ENCODE data around the gene TRMT11.

TRMT11 gene

GRCh38 chr6:126033696-126034095 is 47.4 kb downstream of the TRMT11 start:
- H3K27ac Mint-ChIP-seq, result no peak overlapping the region
- H3K4me1 Mint-ChIP-seq, result no peaks in the 10 kb centered on the region
- no peak overlapping the region for H3K4me3 Mint-ChIP-seq
- H3K27me3 Mint-ChIP-seq, result no peaks in the 10 kb centered on the region
- H3K36me3 Mint-ChIP-seq, result peaks cover 38% of the 10 kb centered on the region
- ATAC-seq (ENCODE audit: low read depth) (no peak), DNase-seq (ENCODE audit: low spot score in 2 of 2) (no peak)
- H3K9me3 Mint-ChIP-seq, result no peaks in the 10 kb centered on the region

- Mint-ChIP-seq H3K9me3 (no peaks in the 10 kb centered on the region), H3K36me3 (peaks cover 37% of the 10 kb centered on the region), H3K4me3 (no peak overlapping the region), H3K27ac (no peak overlapping the region), H3K4me1 (no peaks in the 10 kb centered on the region), H3K27me3 (no peaks in the 10 kb centered on the region)
- DNase-seq (ENCODE audit: low spot score in 2 of 2), result no peak
- ATAC-seq (ENCODE audit: low read depth), result no peak
These were observed 48.3 kb downstream of the TRMT11 start for GRCh38 chr6:126034656-126035055.

- Mint-ChIP-seq H3K9me3 (no peaks in the 10 kb centered on the region), H3K4me1 (no peaks in the 10 kb centered on the region), H3K36me3 (peaks cover 35% of the 10 kb centered on the region), H3K27me3 (no peaks in the 10 kb centered on the region), H3K27ac (no peak overlapping the region), H3K4me3 (no peak overlapping the region)
- ATAC-seq (ENCODE audit: low read depth) (no peak), DNase-seq (ENCODE audit: low spot score in 2 of 2) (no peak)
These were observed 49.4 kb downstream of the TRMT11 start for GRCh38 chr6:126035764-126036163.

DNA sequence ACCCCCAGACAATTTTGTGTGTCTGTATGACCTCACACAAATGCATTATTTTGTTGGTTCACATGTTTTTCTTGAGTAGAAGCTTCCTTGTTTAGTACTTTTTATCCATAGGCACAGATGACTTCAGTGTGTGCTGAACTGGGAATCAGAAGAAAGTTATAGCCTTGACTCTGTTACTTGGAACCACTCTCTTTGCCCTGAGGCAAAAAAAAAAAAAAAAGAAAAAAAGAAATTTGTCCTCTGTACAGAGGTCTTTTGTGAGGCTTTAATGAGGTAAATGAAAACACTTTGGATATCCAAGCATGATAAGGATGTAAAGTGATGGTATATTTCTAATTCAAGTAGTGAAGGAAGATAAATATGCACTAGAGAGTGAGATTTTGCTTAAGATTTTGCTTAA is 51.9 kb downstream of the TRMT11 start:
- no peak for ATAC-seq (ENCODE audit: low read depth)
- Mint-ChIP-seq H3K27ac (no peak overlapping the region), H3K4me1 (no peaks in the 10 kb centered on the region), H3K9me3 (no peaks in the 10 kb centered on the region), H3K4me3 (no peak overlapping the region), H3K36me3 (peaks cover 37% of the 10 kb centered on the region), H3K27me3 (no peaks in the 10 kb centered on the region)
- DNase-seq (ENCODE audit: low spot score in 2 of 2), result no peak

- no peak for DNase-seq (ENCODE audit: low spot score in 2 of 2)
- Mint-ChIP-seq H3K36me3 (peaks cover 38% of the 10 kb centered on the region), H3K27me3 (no peaks in the 10 kb centered on the region), H3K9me3 (no peaks in the 10 kb centered on the region), H3K27ac (no peak overlapping the region), H3K4me1 (no peaks in the 10 kb centered on the region), H3K4me3 (no peak overlapping the region)
- no peak for ATAC-seq (ENCODE audit: low read depth)
These were observed 52.9 kb downstream of the TRMT11 start for GRCh38 chr6:126039284-126039683.

DNA sequence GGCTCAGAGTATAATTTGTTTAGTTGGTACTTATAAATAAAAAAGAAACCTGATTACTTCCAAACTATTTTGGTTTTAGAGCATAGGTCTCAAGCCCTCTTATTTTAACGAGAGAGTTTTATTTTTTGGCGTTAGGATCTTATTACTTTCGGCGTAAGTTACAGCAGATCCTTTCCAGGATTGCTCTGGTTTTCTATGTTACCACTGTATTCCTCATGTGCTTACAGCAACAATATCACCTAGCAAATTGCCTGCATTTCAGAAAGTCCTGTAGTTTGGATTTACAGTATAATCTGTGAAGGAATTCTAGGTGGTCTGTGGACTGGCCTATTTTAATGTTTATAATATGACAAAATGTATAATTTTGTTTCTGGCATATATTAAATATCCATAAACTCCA is 54.1 kb downstream of the TRMT11 start:
- no peaks in the 10 kb centered on the region for H3K4me1 Mint-ChIP-seq
- ATAC-seq (ENCODE audit: low read depth) (no peak), DNase-seq (ENCODE audit: low spot score in 2 of 2) (no peak)
- peaks cover 39% of the 10 kb centered on the region for H3K36me3 Mint-ChIP-seq
- H3K4me3 Mint-ChIP-seq, result no peak overlapping the region
- no peak overlapping the region for H3K27ac Mint-ChIP-seq
- no peaks in the 10 kb centered on the region for H3K9me3 Mint-ChIP-seq
- no peaks in the 10 kb centered on the region for H3K27me3 Mint-ChIP-seq

DNA sequence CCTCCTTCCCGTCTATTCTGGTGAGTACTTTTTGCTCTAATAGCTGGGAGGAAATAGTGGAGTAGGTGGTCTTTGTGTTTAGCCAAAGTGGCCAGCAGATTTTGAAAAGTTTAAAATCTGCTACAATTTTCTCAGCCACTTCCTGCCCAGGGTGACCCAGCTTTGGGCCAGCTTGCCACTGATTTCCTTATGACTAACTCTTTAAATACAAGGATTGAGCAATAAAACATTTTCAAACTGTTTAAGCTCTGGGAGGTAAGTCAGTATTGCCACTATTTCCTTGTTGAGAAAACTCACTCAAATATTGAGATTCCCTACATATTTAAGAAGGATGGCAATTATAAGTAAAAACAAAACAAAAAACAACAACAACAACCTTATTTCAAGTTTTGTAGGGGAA is 54.5 kb downstream of the TRMT11 start:
- H3K4me3 Mint-ChIP-seq, result no peak overlapping the region
- no peak overlapping the region for H3K27ac Mint-ChIP-seq
- peaks cover 37% of the 10 kb centered on the region for H3K36me3 Mint-ChIP-seq
- DNase-seq (ENCODE audit: low spot score in 2 of 2) (no peak), ATAC-seq (ENCODE audit: low read depth) (no peak)
- H3K4me1 Mint-ChIP-seq, result no peaks in the 10 kb centered on the region
- no peaks in the 10 kb centered on the region for H3K9me3 Mint-ChIP-seq
- H3K27me3 Mint-ChIP-seq, result no peaks in the 10 kb centered on the region

GRCh38 chr6:126041516-126041915 is 55.2 kb downstream of the TRMT11 start:
- Mint-ChIP-seq H3K9me3 (no peaks in the 10 kb centered on the region), H3K36me3 (peaks cover 32% of the 10 kb centered on the region), H3K4me3 (no peak overlapping the region), H3K4me1 (no peaks in the 10 kb centered on the region), H3K27ac (no peak overlapping the region), H3K27me3 (no peaks in the 10 kb centered on the region)
- DNase-seq (ENCODE audit: low spot score in 2 of 2) (no peak), ATAC-seq (ENCODE audit: low read depth) (no peak)

DNA sequence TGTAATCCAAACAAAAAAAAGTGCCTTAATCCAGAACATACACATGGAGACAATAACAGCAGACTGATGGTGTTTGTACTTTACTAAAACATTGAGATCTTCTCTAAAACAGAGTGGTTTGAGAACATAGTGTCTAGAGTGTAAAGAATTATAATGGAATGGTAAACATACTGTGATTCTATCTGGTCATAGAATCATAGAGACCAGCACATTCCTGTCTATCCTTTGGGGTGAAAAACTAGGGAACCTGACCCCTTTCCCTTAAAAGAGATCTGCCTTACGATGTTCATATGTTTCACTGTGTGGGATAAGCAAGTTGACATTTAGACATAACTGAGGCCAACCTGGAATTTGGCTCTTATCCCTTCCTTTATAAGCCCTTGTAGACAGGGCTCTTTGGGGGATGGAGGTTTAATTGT is 55.7 kb downstream of the TRMT11 start:
- Mint-ChIP-seq H3K27me3 (no peaks in the 10 kb centered on the region), H3K4me3 (no peak overlapping the region), H3K4me1 (no peaks in the 10 kb centered on the region), H3K36me3 (peaks cover 35% of the 10 kb centered on the region), H3K27ac (no peak overlapping the region), H3K9me3 (no peaks in the 10 kb centered on the region)
- no peak for DNase-seq (ENCODE audit: low spot score in 2 of 2)
- no peak for ATAC-seq (ENCODE audit: low read depth)

- Mint-ChIP-seq H3K9me3 (no peaks in the 10 kb centered on the region), H3K27me3 (no peaks in the 10 kb centered on the region), H3K36me3 (peaks cover 36% of the 10 kb centered on the region), H3K4me1 (no peaks in the 10 kb centered on the region), H3K4me3 (no peak overlapping the region), H3K27ac (no peak overlapping the region)
- DNase-seq (ENCODE audit: low spot score in 2 of 2) (no peak), ATAC-seq (ENCODE audit: low read depth) (no peak)
These were observed 61.3 kb downstream of the TRMT11 start for GRCh38 chr6:126047648-126048047.

GRCh38 chr6:126048635-126049034 is 62.3 kb downstream of the TRMT11 start:
- H3K9me3 Mint-ChIP-seq, result no peaks in the 10 kb centered on the region
- DNase-seq (ENCODE audit: low spot score in 2 of 2) (no peak), ATAC-seq (ENCODE audit: low read depth) (no peak)
- no peaks in the 10 kb centered on the region for H3K4me1 Mint-ChIP-seq
- H3K36me3 Mint-ChIP-seq, result peaks cover 36% of the 10 kb centered on the region
- no peak overlapping the region for H3K27ac Mint-ChIP-seq
- H3K4me3 Mint-ChIP-seq, result no peak overlapping the region
- no peaks in the 10 kb centered on the region for H3K27me3 Mint-ChIP-seq

- no peaks in the 10 kb centered on the region for H3K27me3 Mint-ChIP-seq
- H3K36me3 Mint-ChIP-seq, result peaks cover 27% of the 10 kb centered on the region
- DNase-seq (ENCODE audit: low spot score in 2 of 2) (no peak), ATAC-seq (ENCODE audit: low read depth) (no peak)
- peak overlapping the region; percentile 2 for H3K27ac Mint-ChIP-seq
- no peak overlapping the region for H3K4me3 Mint-ChIP-seq
- H3K4me1 Mint-ChIP-seq, result no peaks in the 10 kb centered on the region
- H3K9me3 Mint-ChIP-seq, result no peaks in the 10 kb centered on the region
These were observed 64.5 kb downstream of the TRMT11 start for GRCh38 chr6:126050795-126051194.

DNA sequence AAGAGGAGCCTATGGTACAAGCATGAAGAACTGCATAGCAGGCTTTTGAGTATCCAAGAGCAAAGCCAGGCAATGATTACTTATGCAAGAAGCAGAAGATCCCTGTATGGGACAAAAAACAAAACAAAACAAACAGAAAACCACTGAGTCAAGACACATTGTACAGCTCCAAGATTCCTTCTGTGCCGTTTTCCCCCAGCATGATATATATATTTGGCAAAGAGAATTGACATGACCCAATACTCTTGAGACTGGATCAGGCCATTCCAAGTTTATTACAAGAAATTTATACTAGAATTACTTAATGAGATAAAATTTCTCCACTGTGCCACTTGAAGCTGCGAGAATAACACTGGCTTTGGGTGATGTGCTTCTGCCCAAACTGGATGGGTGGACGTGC is 65.5 kb downstream of the TRMT11 start:
- H3K4me3 Mint-ChIP-seq, result no peak overlapping the region
- no peak for DNase-seq (ENCODE audit: low spot score in 2 of 2)
- H3K27me3 Mint-ChIP-seq, result no peaks in the 10 kb centered on the region
- no peak overlapping the region for H3K27ac Mint-ChIP-seq
- ATAC-seq (ENCODE audit: low read depth), result no peak
- H3K36me3 Mint-ChIP-seq, result peaks cover 27% of the 10 kb centered on the region
- no peaks in the 10 kb centered on the region for H3K4me1 Mint-ChIP-seq
- H3K9me3 Mint-ChIP-seq, result no peaks in the 10 kb centered on the region

DNA sequence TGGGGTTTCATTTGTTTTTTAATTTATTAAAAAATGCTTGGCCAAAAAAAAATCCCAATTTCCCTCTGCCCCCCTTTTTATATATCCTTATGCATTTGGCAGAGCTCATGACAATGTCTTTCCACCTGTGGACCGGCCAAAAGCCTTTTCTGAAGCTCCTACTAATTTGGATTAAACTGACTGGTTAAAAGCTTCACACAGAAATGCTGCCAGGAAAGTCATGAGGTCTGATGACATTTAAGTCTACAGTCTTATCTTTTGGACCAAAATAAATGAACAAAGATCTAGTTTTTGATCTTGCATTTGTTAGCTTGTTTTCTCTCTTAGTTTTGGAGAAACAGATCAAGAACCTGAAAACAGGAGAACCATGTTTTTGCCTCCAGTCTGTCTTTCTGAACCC is 66.1 kb downstream of the TRMT11 start:
- H3K9me3 Mint-ChIP-seq, result no peaks in the 10 kb centered on the region
- no peaks in the 10 kb centered on the region for H3K4me1 Mint-ChIP-seq
- H3K27me3 Mint-ChIP-seq, result no peaks in the 10 kb centered on the region
- ATAC-seq (ENCODE audit: low read depth) (no peak), DNase-seq (ENCODE audit: low spot score in 2 of 2) (no peak)
- H3K36me3 Mint-ChIP-seq, result peaks cover 23% of the 10 kb centered on the region
- H3K27ac Mint-ChIP-seq, result no peak overlapping the region
- H3K4me3 Mint-ChIP-seq, result no peak overlapping the region

DNA sequence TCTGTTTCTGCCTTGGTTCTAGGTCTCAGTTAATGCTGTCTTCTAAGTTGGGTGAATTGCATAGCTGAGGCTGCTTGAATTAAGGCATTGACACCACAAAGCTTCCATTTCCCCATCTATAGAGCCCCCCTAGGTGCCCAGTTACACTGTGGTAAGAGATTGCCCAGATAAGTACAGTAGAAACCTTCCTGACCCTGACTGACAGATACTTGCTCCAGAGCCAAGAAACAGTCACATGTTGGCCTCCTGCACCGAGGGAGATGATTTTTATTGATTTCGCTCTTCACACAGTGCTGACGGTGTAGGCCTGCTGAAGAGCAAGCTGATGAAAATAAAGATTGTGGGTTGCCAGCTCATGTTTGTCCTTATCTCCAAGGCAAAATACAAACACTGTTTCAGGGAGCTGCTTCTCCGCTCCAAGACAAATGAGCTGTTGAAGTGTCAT is 67.9 kb downstream of the TRMT11 start:
- no peaks in the 10 kb centered on the region for H3K27me3 Mint-ChIP-seq
- no peak for ATAC-seq (ENCODE audit: low read depth)
- H3K27ac Mint-ChIP-seq, result no peak overlapping the region

GRCh38 chr6:126054802-126055201 is 68.5 kb downstream of the TRMT11 start:
- no peak overlapping the region for H3K4me3 Mint-ChIP-seq
- no peak overlapping the region for H3K27ac Mint-ChIP-seq
- no peaks in the 10 kb centered on the region for H3K4me1 Mint-ChIP-seq
- no peaks in the 10 kb centered on the region for H3K27me3 Mint-ChIP-seq
- DNase-seq (ENCODE audit: low spot score in 2 of 2) (no peak), ATAC-seq (ENCODE audit: low read depth) (no peak)
- no peaks in the 10 kb centered on the region for H3K9me3 Mint-ChIP-seq
- H3K36me3 Mint-ChIP-seq, result peaks cover 21% of the 10 kb centered on the region

More for the DNA sequence above, 67.9 kb downstream of the TRMT11 start:
- no peaks in the 10 kb centered on the region for H3K9me3 Mint-ChIP-seq
- no peak overlapping the region for H3K4me3 Mint-ChIP-seq
- no peaks in the 10 kb centered on the region for H3K4me1 Mint-ChIP-seq
- H3K36me3 Mint-ChIP-seq, result peaks cover 24% of the 10 kb centered on the region
- no peak for DNase-seq (ENCODE audit: low spot score in 2 of 2)

Data from memory B cell (primary cell).